Fibroblast of mammary gland (primary cell): ENCODE data around the gene PCDHGA12.

Experiments
- DNase-seq: peaks from one replicate; pipeline ENCODE4 v3.0.0-alpha.2; 2010; ENCODE audit warnings: low read depth
- H3K4me3 ChIP-seq: 2 replicates; pipeline ENCODE4 v1.5.1; 2011; ENCODE audit warnings: low read depth, mild to moderate bottlenecking, low read length, moderate library complexity; ENCODE audit not compliant: control insufficient read depth
- TF ChIP-seq, protein P1 (sequence below): conservative IDR thresholded peaks from 2 replicates; pipeline ENCODE4 v1.5.1; 2011; ENCODE audit warnings: low read depth, low read length, inconsistent platforms; ENCODE audit not compliant: control insufficient read depth, insufficient read depth

Gene PCDHGA12

DNA sequence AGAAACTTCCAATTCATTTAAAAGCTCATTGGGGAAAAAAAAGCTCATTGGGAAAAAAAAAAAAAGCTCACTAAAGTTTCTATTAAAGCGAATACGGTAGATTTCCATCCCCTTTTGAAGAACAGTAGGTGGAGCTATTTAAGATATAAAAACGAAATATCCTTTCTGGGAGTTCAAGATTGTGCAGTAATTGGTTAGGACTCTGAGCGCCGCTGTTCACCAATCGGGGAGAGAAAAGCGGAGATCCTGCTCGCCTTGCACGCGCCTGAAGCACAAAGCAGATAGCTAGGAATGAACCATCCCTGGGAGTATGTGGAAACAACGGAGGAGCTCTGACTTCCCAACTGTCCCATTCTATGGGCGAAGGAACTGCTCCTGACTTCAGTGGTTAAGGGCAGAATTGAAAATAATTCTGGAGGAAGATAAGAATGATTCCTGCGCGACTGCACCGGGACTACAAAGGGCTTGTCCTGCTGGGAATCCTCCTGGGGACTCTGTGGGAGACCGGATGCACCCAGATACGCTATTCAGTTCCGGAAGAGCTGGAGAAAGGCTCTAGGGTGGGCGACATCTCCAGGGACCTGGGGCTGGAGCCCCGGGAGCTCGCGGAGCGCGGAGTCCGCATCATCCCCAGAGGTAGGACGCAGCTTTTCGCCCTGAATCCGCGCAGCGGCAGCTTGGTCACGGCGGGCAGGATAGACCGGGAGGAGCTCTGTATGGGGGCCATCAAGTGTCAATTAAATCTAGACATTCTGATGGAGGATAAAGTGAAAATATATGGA is at the start of gene PCDHGA12:
Gene PCDHGA12 (plus strand): TSS at position 176 of the 782 bp plus-strand sequence. CDS start 253 bp downstream, at position 429.
- TF ChIP-seq, protein P1, sequence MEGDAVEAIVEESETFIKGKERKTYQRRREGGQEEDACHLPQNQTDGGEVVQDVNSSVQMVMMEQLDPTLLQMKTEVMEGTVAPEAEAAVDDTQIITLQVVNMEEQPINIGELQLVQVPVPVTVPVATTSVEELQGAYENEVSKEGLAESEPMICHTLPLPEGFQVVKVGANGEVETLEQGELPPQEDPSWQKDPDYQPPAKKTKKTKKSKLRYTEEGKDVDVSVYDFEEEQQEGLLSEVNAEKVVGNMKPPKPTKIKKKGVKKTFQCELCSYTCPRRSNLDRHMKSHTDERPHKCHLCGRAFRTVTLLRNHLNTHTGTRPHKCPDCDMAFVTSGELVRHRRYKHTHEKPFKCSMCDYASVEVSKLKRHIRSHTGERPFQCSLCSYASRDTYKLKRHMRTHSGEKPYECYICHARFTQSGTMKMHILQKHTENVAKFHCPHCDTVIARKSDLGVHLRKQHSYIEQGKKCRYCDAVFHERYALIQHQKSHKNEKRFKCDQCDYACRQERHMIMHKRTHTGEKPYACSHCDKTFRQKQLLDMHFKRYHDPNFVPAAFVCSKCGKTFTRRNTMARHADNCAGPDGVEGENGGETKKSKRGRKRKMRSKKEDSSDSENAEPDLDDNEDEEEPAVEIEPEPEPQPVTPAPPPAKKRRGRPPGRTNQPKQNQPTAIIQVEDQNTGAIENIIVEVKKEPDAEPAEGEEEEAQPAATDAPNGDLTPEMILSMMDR = peak; percentile 81
- peak; percentile 96 for DNase-seq
- peak within 1 kb of the TSS; percentile 57 for H3K4me3 ChIP-seq

GRCh38 chr5:141382469-141383294 is 47.6 kb upstream of the PCDHGA12 start, which contains the start of gene PCDHGA7:
TSS of gene PCDHGA7 (plus strand) at chr5:141382742. CDS start at chr5:141382900, 158 bp downstream.
- peak within 1 kb of the TSS; percentile 57 for H3K4me3 ChIP-seq
- peak; percentile 54 for DNase-seq
- TF ChIP-seq, protein P1 = peak; percentile 60

DNA sequence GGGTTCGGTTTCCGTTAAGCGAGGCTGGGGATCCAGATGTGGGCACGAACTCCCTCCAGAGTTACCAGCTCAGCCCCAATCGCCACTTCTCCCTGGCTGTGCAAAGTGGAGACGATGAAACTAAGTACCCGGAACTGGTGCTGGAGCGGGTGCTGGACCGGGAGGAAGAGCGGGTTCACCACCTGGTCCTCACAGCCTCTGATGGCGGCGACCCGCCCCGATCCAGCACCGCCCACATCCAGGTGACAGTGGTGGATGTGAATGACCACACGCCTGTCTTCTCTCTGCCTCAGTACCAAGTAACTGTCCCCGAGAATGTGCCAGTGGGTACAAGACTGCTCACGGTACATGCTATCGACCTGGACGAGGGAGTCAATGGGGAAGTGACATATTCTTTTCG is 47.0 kb upstream of the PCDHGA12 start:
- H3K4me3 ChIP-seq = peak overlapping the region; percentile 57
- TF ChIP-seq, protein P1 = no peak
- DNase-seq = no peak

- DNase-seq = no peak
- no peak overlapping the region for H3K4me3 ChIP-seq
- TF ChIP-seq, protein P1 = no peak
These were observed 45.6 kb upstream of the PCDHGA12 start for GRCh38 chr5:141384471-141385267.

GRCh38 chr5:141387557-141388311 is 42.6 kb upstream of the PCDHGA12 start, which contains the start of gene PCDHGB4:
TSS of gene PCDHGB4 (plus strand) at chr5:141387698. CDS start at chr5:141387885, 187 bp downstream.
- TF ChIP-seq, protein P1 = peak; percentile 55
- H3K4me3 ChIP-seq = peak within 1 kb of the TSS; percentile 44
- DNase-seq = peak; percentile 55
